H4 (cell line): ENCODE results near the gene ATOSB. TPM values are rescaled to one million over a fixed set of nuclear protein-coding genes. Genes with fewer than 3 reads are reported as not detected.

Source experiments
- DNase-seq: peaks from one replicate; pipeline ENCODE4 v3.0.0-alpha.2; 2015; ENCODE audit warnings: low spot score
- total RNA-seq: library from RNA; depleted of rRNA; stranded (reverse); fragments of >200 nt; shearing (Covaris generic); gene quantifications from 2 replicates; pipeline ENCODE4 v1.2.3, GENCODE V29; 2014

The ATOSB gene
- total RNA-seq, 1 experiment from 2014 or later: 9.7 TPM

GRCh38 chr9:35089434-35089833, 26.2 kb downstream of the ATOSB start:
- no peak for DNase-seq

GRCh38 chr9:35085078-35085477, 30.6 kb downstream of the ATOSB start:
- DNase-seq: no peak

- peak; percentile 91 for DNase-seq
Observed at GRCh38 chr9:35079426-35080341, 36.0 kb downstream of the ATOSB start, which contains the start of gene FANCG. Gene FANCG (minus strand): TSS chr9:35079942. CDS start chr9:35079524, 418 bp downstream.

- no peak for DNase-seq
Observed at GRCh38 chr9:35079041-35079425, 36.6 kb downstream of the ATOSB start.

- DNase-seq: no peak
Observed at GRCh38 chr9:35078066-35078465, 37.6 kb downstream of the ATOSB start.

- no peak for DNase-seq
Observed at GRCh38 chr9:35076848-35077247, 38.8 kb downstream of the ATOSB start.

- no peak for DNase-seq
Observed at GRCh38 chr9:35075358-35075757, 40.3 kb downstream of the ATOSB start.

GRCh38 chr9:35074791-35075190, 40.9 kb downstream of the ATOSB start:
- DNase-seq: no peak

GRCh38 chr9:35074141-35074540, 41.5 kb downstream of the ATOSB start:
- no peak for DNase-seq

GRCh38 chr9:35073279-35073612, 42.4 kb downstream of the ATOSB start:
- no peak for DNase-seq

GRCh38 chr9:35072461-35073278, 43.0 kb downstream of the ATOSB start, which contains the start of gene VCP:
Gene VCP (minus strand): TSS chr9:35072625. CDS start chr9:35072353, 272 bp downstream.
- DNase-seq: peak; percentile 99

- DNase-seq: peak; percentile 76
Observed at GRCh38 chr9:35071814-35072460, 43.7 kb downstream of the ATOSB start.

- DNase-seq: no peak
Observed at GRCh38 chr9:35070823-35071813, 44.5 kb downstream of the ATOSB start.

- DNase-seq: no peak
Observed at GRCh38 chr9:35069020-35069419, 46.6 kb downstream of the ATOSB start.

- no peak for DNase-seq
Observed at GRCh38 chr9:35067056-35067455, 48.6 kb downstream of the ATOSB start.

GRCh38 chr9:35060548-35061207, 55.0 kb downstream of the ATOSB start:
- no peak for DNase-seq

- DNase-seq: no peak
Observed at GRCh38 chr9:35059438-35059837, 56.2 kb downstream of the ATOSB start.

- DNase-seq: no peak
Observed at GRCh38 chr9:35057271-35057620, 58.4 kb downstream of the ATOSB start.

- DNase-seq: no peak
Observed at GRCh38 chr9:35056571-35057270, 58.9 kb downstream of the ATOSB start.
